IMR-90 (cell line): ENCODE results near the gene KATNA1. TPM values are rescaled to one million over a fixed set of nuclear protein-coding genes. Genes with fewer than 3 reads are reported as not detected.

ENCODE experiments used
- ATAC-seq: fragments of 200-7000 bp; cut with Tn5 transposase; 2 replicates; pipeline ENCODE4 v1.9.1; 2020; ENCODE audit warnings: low read depth, mild to moderate bottlenecking, moderate library complexity
- BruUV-seq: library from RNA; stranded (reverse); fragments of 400-500 nt; replicated peaks from 2 replicates; lab custom pipeline; 2021; lab: Mats Ljungman, UMichigan
- CTCF ChIA-PET: fragments of 300-600 bp; formaldehyde crosslinking; extraction: SDS; loops from one replicate; lab custom pipeline; 2021; ENCODE audit warnings: antibody characterized with exemption; lab: Yijun Ruan, JAX
- POLR2A ChIA-PET: fragments of 300-600 bp; sonication (Branson Sonifier 250); formaldehyde crosslinking; loops from one replicate; lab custom pipeline; 2022; ENCODE audit warnings: antibody characterized with exemption; ENCODE audit not compliant: unreplicated experiment; lab: Charles Lee
- DNase-seq: peaks from one replicate; pipeline ENCODE4 v3.0.0; 2013
- H2AFZ ChIP-seq: replicated peaks from 2 replicates; pipeline ENCODE3; 2013; ENCODE audit warnings: low read length, mild to moderate bottlenecking; ENCODE audit not compliant: poor library complexity
- H2AK5ac ChIP-seq: 2 replicates; pipeline ENCODE4 v1.6.1; 2013; ENCODE audit warnings: low read depth, low read length, inconsistent platforms
- H2AK9ac ChIP-seq: replicated peaks from 2 replicates; pipeline ENCODE3; 2013; ENCODE audit warnings: mild to moderate bottlenecking, low read depth, low read length, moderate library complexity; ENCODE audit not compliant: poor library complexity
- H2BK120ac ChIP-seq: 2 replicates; pipeline ENCODE4 v1.6.1; 2013; ENCODE audit warnings: low read depth, low read length, inconsistent platforms
- H2BK15ac ChIP-seq: 3 replicates; pipeline ENCODE4 v1.6.1; 2013; ENCODE audit warnings: low read depth, low read length, inconsistent platforms
- H2BK20ac ChIP-seq: 2 replicates; pipeline ENCODE4 v1.6.1; 2013; ENCODE audit warnings: low read depth, mild to moderate bottlenecking, inconsistent platforms, low read length, moderate library complexity
- H2BK5ac ChIP-seq: 2 replicates; pipeline ENCODE4 v1.6.1; 2013; ENCODE audit warnings: mild to moderate bottlenecking, low read depth, low read length, inconsistent platforms; ENCODE audit not compliant: poor library complexity, severe bottlenecking
- H3K14ac ChIP-seq: replicated peaks from 2 replicates; pipeline ENCODE4 v1.6.1; 2013; ENCODE audit warnings: low read depth, low read length, inconsistent platforms
- H3K18ac ChIP-seq: 2 replicates; pipeline ENCODE4 v1.6.1; 2013; ENCODE audit warnings: low read depth, low read length, control low read depth
- H3K23ac ChIP-seq: 2 replicates; pipeline ENCODE4 v1.6.1; 2013; ENCODE audit warnings: low read depth, low read length, inconsistent platforms
- H3K27ac ChIP-seq: 2 replicates; pipeline ENCODE4 v1.5.1; 2013; ENCODE audit warnings: mild to moderate bottlenecking, control low read depth, low read length; ENCODE audit not compliant: insufficient read depth
- H3K27me3 ChIP-seq: 2 replicates; pipeline ENCODE4 v1.6.1; 2013; ENCODE audit warnings: low read length; ENCODE audit not compliant: control insufficient read depth, insufficient read depth
- H3K36me3 ChIP-seq: 2 replicates; pipeline ENCODE4 v1.6.1; 2013; ENCODE audit warnings: low read length, mixed read lengths; ENCODE audit not compliant: control insufficient read depth, insufficient read depth
- H3K4ac ChIP-seq: 2 replicates; pipeline ENCODE4 v1.6.1; 2013; ENCODE audit warnings: low read depth, low read length, inconsistent platforms
- H3K4me1 ChIP-seq: 2 replicates; pipeline ENCODE4 v1.6.1; 2013; ENCODE audit warnings: low read length, mixed read lengths; ENCODE audit not compliant: control insufficient read depth, insufficient read depth
- H3K4me2 ChIP-seq: 2 replicates; pipeline ENCODE4 v1.6.1; 2013; ENCODE audit warnings: low read depth, mild to moderate bottlenecking, control low read depth, low read length, moderate library complexity
- H3K4me3 ChIP-seq: 2 replicates; pipeline ENCODE4 v1.5.1; 2013; ENCODE audit warnings: low read depth, mild to moderate bottlenecking, control low read depth, low read length, moderate library complexity; ENCODE audit not compliant: insufficient read depth
- H3K56ac ChIP-seq: 2 replicates; pipeline ENCODE4 v1.6.1; 2013; ENCODE audit warnings: low read length, inconsistent platforms; ENCODE audit not compliant: insufficient read depth; ENCODE audit errors: extremely low read depth
- H3K79me1 ChIP-seq, 2 experiments: 2 replicates each; pipeline ENCODE4 v1.6.1; 2013; ENCODE audit warnings: low read length in 2 of 2, inconsistent platforms in 1 of 2, low read depth in 1 of 2
- H3K9ac ChIP-seq: 2 replicates; pipeline ENCODE4 v1.6.1; 2013; ENCODE audit warnings: low read depth, low read length, control low read depth
- H3K9me1 ChIP-seq: 2 replicates; pipeline ENCODE4 v1.6.1; 2013; ENCODE audit warnings: low read length, inconsistent platforms; ENCODE audit not compliant: insufficient read depth
- H3K9me3 ChIP-seq: 2 replicates; pipeline ENCODE4 v1.6.1; 2013; ENCODE audit warnings: low read length; ENCODE audit not compliant: control insufficient read depth, insufficient read depth
- H4K20me1 ChIP-seq: 2 replicates; pipeline ENCODE4 v1.6.1; 2013; ENCODE audit warnings: low read length, inconsistent platforms; ENCODE audit not compliant: insufficient read depth
- H4K5ac ChIP-seq: 2 replicates; pipeline ENCODE4 v1.6.1; 2013; ENCODE audit warnings: mild to moderate bottlenecking, low read depth, low read length, control low read depth
- H4K8ac ChIP-seq, 2 experiments: 2 replicates each; pipeline ENCODE4 v1.6.1; 2013; ENCODE audit warnings: low read depth in 2 of 2, low read length in 2 of 2, control low read depth in 1 of 2, inconsistent platforms in 1 of 2
- H4K91ac ChIP-seq: 2 replicates; pipeline ENCODE4 v1.6.1; 2013; ENCODE audit warnings: low read depth, low read length, inconsistent platforms; ENCODE audit not compliant: insufficient read depth
- BHLHE40 ChIP-seq: fragments of 150-350 bp; IDR thresholded peaks from 2 replicates; pipeline ENCODE4 v1.6.1; 2016; ENCODE audit warnings: mild to moderate bottlenecking, low read depth, low read length
- CEBPB ChIP-seq: IDR thresholded peaks from 2 replicates; pipeline ENCODE4 v1.6.1; 2012; ENCODE audit warnings: low read depth, low read length, improper control_type of control experiment
- CHD1 ChIP-seq: IDR thresholded peaks from 2 replicates; pipeline ENCODE4 v1.6.1; 2012; ENCODE audit warnings: low read depth, low read length, improper control_type of control experiment
- CTCF ChIP-seq: conservative IDR thresholded peaks from 2 replicates; pipeline ENCODE4 v1.5.1; 2012; ENCODE audit warnings: mild to moderate bottlenecking, low read depth, low read length, improper control_type of control experiment
- MAFK ChIP-seq: IDR thresholded peaks from 2 replicates; pipeline ENCODE4 v1.6.1; 2012; ENCODE audit warnings: low read depth, low read length, improper control_type of control experiment
- MXI1 ChIP-seq: IDR thresholded peaks from 2 replicates; pipeline ENCODE4 v1.6.1; 2012; ENCODE audit warnings: low read depth, mild to moderate bottlenecking, low read length, moderate library complexity, borderline replicate concordance
- NFE2L2 ChIP-seq: fragments of 150-350 bp; IDR thresholded peaks from 2 replicates; pipeline ENCODE4 v1.6.1; 2016; ENCODE audit warnings: low read depth, mild to moderate bottlenecking, low read length
- POLR2A ChIP-seq: IDR thresholded peaks from 2 replicates; pipeline ENCODE4 v1.6.1; 2012; ENCODE audit warnings: mild to moderate bottlenecking, low read depth, low read length
- SMC3 ChIP-seq: fragments of 150-350 bp; IDR thresholded peaks from 2 replicates; pipeline ENCODE4 v1.6.1; 2016; ENCODE audit warnings: low read depth, mild to moderate bottlenecking, antibody characterized with exemption, low read length, moderate library complexity
- WGBS, 2 experiments: methylation state at CpG; one replicate each; pipeline versions ENCODE4 v1.1.5 to v1.1.7; 2013; ENCODE audit warnings: missing lambda C conversion rate in 2 of 2; ENCODE audit not compliant: insufficient read length in 1 of 2; ENCODE audit errors: extremely low coverage in 2 of 2; 5-methylcytosine and 5-hydroxymethylcytosine counted together
- dilution Hi-C: fragments of 300-500 bp; cut with HindIII; formaldehyde crosslinking; loops from one replicate; pipeline ENCODE4 v1.14.3; 2018; ENCODE audit warnings: low sequenced_read_pairs; ENCODE audit not compliant: unreplicated experiment
- in situ Hi-C: fragments of 300-500 bp; cut with MboI; formaldehyde crosslinking; loops from 3 replicates; pipeline ENCODE4 v1.14.3; 2019; ENCODE audit warnings: low sequenced_read_pairs, inconsistent platforms, mixed read lengths
- intact Hi-C: fragments of 100-400 bp; cut with micrococcal nuclease; formaldehyde crosslinking; loops from 2 replicates; pipeline ENCODE4 v1.10.0; 2022
- polyA plus RNA-seq, 3 experiments: library from polyadenylated mRNA; depleted of rRNA; stranded (reverse); fragments of >200 nt; gene quantifications; 2 replicates each; pipeline ENCODE4 v1.2.3, GENCODE V29; 2012; ENCODE audit warnings: low replicate concordance in 1 of 3
- total RNA-seq: library from RNA; depleted of rRNA; stranded (reverse); fragments of >200 nt; gene quantifications from 2 replicates; pipeline ENCODE4 v1.2.3, GENCODE V29; 2012

KATNA1 gene
- total and polyA plus RNA-seq, 2 of the 4 experiments (the other 2 are of a cell fraction) = 15.3 to 24.6 TPM

- Histone ChIP-seq H3K4me3 (no peak overlapping the region), H4K8ac (no peak overlapping the region), H3K9ac (no peak overlapping the region), H3K9me1 (no peaks in the 10 kb centered on the region), H3K18ac (no peak overlapping the region), H3K27me3 (no peaks in the 10 kb centered on the region), H2BK20ac (no peak overlapping the region), H3K27ac (no peak overlapping the region), H2AK5ac (no peak overlapping the region), H4K20me1 (no peaks in the 10 kb centered on the region; the same call in 1 of the 2 replicates), H2BK5ac (no peak overlapping the region), H4K5ac (no peak overlapping the region), H2AK9ac (no peak overlapping the region), H2BK120ac (no peak overlapping the region), H3K4ac (no peak overlapping the region), H4K91ac (no peak overlapping the region), H3K4me2 (no peak overlapping the region), H3K23ac (no peak overlapping the region), H3K4me1 (no peaks in the 10 kb centered on the region), H2AFZ (no peak overlapping the region), H3K9me3 (no peaks in the 10 kb centered on the region), H3K36me3 (peaks cover 17% of the 10 kb centered on the region), H2BK15ac (no peak overlapping the region), H3K79me1 (peaks cover 9 to 13% of the 10 kb centered on the region in 2 experiments), H3K56ac (no peak overlapping the region), H3K14ac (no peak overlapping the region)
- in situ Hi-C loops = no loop called here
- TF ChIP-seq MAFK (no peak), CHD1 (no peak), CEBPB (no peak), SMC3 (no peak), CTCF (no peak), NFE2L2 (no peak), BHLHE40 (no peak), POLR2A (no peak), MXI1 (no peak)
- no CpG with 5 or more reads among the region's 5 CpGs for WGBS, 2 experiments
- intact Hi-C loops = no loop called here
- CTCF ChIA-PET = no interaction called here
- BruUV-seq = no TSS peak
- DNase-seq = no peak
- ATAC-seq = no peak
- dilution Hi-C loops = no loop called here
- POLR2A ChIA-PET = no interaction called here
These were observed 67.2 kb downstream of the KATNA1 start for GRCh38 chr6:149581349-149581748.
